NCI-H2029 treated with DMSO at 0.1 percent for 48 hours (cell line): ENCODE results near the gene CD4.
"Not testable (repeated sequence)": the region's sequence is repeated elsewhere in the genome, so short reads cannot be mapped to it uniquely, and the experiment has no call there.

ENCODE experiments used
- DNase-seq: peaks from one replicate; lab custom pipeline; 2025; lab: John Stamatoyannopoulos, UW

The CD4 gene

DNA sequence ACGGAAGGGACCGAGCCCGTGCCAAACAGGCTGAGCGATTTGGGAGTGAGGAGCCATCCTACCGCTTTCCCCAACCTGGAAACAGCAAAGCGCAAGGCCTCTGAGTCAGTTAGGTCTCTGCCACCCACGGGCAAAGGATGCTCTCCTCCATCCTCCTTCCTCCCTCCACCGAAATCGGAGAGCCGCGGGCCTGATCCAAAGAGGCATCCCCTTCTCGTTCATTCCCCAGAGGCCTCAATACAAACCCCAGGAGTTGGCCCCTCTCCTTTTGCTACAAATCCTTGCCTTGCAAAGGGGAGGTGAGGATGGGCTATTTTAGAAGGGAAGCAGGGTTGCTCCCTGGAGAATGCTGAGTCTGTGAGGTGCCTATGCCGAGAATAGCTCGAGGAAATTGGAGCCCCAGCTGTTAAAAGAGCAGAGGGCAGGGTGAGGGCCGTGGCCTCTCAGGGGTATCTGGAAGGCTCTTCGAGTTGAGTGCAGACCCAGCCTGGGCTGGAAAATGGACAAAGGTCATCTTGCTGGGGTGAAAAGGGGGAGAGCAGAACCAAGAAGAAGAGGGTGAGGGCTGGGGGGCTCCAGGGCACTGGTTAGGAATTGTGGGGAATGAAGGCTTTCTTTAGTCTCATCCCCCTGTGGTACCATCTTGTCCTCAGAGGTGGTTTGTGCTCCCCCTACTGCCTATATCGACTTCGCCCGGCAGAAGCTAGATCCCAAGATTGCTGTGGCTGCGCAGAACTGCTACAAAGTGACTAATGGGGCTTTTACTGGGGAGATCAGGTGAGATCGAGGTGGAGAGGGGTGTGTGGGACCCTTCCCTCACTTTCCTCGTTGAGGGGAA is 79.1 kb downstream of the CD4 start:
- DNase-seq = no peak

GRCh38 chr12:6869049-6870021 is 80.0 kb downstream of the CD4 start:
- peak; percentile 42 for DNase-seq

- not testable (repeated sequence) for DNase-seq
These were observed 81.0 kb downstream of the CD4 start for GRCh38 chr12:6870304-6870703.
